Stimulated activated CD8-positive, alpha-beta memory T cell treated with anti-CD3 and anti-CD28 coated beads, Interleukin-7, amount 100 ng/mL, for 48 hours (primary cell): Measurements from ENCODE around the gene DPP6.

ENCODE experiments used
- DNase-seq, 2 donors: peaks; one replicate each; pipeline ENCODE4 v3.0.0-alpha.2; 2020; ENCODE audit warnings: low read depth in 1 of 2; ENCODE audit errors: extremely low read depth in 1 of 2

DPP6 gene

DNA sequence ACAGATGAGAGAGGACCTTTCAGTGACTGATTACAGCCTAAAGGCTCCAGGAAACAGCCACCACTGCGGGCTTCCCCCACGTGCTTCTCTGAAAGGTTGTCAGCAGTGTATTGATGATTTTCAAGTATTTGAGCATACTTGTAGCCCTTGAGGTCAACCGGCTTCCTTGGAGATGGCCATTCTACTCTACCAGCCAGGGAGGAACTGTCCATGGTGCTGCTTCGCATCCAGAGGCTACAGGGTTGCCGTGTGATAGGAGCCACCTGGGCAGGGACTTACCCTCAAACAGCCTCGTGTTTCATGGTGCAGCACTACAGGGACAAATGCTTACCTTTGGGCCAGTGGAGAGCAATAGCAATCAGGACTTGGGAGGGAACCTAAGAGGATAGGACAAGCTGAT, 179.5 kb downstream of the DPP6 start:
- DNase-seq = no peak

DNA sequence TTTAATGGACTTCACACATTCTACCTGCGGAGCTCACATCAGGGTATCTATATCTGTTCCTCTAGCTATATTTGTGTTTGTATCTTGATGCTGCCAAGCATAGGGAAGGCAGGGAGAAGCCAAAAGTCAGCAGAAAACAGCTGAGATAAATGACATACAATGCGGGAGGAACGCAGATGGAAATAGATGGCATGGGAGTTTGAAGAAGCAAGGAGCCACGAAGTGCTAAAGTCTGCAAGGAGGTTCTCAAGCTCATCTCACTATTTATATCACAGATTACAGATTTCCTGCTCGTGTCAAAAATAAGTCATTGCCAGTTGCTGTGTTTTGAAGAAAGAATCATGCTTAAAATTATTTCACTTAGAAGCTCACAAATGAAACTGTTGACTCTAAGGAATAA, 180.5 kb downstream of the DPP6 start:
- DNase-seq = no peak

DNA sequence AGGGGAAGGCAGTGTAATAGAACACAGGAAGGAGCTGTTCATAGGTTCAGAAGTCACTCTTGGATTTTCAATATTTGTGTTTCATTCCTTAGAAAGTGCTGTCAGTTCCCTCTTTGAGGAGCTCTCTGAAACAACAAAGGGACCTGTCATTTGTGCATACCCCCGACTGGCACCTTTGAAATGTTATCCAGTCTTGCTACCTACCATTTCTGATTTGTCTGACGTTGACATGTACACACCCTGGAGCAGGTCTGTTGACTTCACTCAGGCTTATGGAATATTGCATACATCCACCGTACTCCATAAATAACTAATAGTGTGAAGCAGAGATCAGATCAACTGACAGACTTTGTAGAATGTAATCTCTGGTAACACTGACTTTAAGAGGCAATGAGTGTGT, 189.8 kb downstream of the DPP6 start:
- DNase-seq = no peak

GRCh38 chr7:154242709-154243108, 190.5 kb downstream of the DPP6 start:
- no peak for DNase-seq

DNA sequence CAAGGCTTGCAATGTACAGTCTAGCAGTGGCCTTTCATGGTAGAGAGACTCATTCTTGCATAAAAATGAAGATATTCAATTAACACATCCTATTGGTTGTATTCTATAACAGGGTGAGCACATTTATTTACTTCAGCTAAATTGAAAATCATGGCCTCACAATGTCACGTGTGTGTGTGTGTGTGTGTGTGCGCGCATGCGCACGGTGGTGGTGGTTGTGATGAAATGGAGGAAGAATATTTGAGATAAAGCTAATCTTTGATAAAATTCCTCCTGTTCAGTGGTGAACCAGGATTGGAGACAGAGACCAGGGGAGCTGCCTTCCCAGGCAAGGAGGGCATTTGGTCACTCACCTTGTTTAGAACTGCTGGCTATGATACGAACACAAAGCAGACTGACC, 199.8 kb downstream of the DPP6 start:
- no peak for DNase-seq

- no peak for DNase-seq
Measured at GRCh38 chr7:154253810-154254209, 201.6 kb downstream of the DPP6 start.

DNA sequence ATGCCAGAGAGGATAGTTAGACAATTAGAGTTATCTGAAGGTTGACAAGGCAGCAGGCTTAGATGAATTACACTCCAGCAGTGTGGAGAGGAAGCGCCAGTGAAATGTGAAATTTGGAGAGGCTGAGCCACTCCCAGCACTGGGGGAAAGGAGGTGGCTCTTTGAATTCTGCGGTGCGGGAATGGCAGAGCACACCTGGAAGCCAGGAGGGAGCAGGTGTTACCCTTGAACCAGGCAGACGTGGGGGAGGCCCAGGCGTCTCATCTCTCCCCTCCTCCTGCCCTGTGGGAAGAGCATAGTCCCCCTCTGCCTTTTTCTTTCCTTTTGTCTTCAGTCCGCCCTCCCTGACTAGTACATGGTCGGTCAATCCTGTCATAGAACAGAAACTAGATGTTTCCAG, 203.1 kb downstream of the DPP6 start:
- DNase-seq = no peak

GRCh38 chr7:154256150-154256549, 204.0 kb downstream of the DPP6 start:
- DNase-seq = no peak

DNA sequence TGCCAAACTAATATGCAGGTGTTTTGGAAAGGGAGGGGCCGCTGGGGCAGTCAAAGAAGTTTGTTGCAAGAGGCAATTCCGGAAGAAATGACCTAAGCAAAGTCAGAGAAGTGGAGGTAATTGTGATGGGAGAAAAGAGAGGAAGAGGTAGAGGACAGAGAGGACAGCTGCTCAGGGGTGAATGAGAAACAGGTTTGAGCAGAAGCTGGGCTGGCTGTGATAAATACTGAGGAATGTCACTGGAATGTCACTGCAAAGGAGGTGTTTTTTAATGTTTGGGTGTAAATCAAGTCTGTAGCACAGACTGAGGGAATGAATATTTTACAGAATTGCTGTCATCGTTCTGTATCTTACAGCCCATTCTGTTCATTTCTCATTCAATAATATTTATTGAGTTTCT, 207.2 kb downstream of the DPP6 start:
- no peak for DNase-seq

DNA sequence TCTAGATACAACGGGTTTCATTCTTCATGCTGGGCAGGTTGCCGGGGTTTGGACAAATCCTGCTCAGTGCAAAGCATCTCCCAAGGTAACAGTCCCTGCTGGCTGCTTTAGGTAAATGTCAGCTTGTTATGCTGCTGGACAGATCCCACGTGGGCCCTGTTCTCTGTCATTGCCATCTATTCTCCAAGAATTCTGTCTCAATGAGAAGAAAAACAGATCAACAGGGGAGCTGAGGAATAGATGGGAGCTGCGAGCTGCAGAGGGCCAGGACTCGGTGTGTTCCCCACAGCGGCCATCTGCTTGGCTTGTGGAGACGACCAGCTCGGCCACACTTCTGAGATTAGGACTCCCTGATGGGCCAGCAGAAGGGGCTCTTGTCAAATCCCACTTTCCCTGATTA, 235.2 kb downstream of the DPP6 start:
- DNase-seq = no peak

DNA sequence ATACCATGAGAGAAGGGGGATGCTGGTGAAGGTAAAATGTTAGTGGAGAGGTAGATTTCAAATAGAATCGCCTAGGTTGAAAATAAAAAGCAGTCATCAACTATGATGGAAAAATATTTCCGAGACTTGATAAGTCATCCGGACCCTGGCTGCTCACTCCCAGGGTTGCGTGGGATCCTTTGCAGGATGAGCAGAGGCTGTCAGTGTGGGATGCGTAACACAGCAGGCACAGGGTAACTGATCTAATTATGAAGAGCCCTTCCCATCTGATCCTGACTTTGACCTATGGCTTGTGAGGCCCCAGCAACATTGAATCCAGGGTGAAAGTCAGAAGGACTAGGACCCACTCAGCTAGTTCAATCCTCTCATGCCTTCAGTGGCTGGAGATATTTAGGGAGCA, 236.9 kb downstream of the DPP6 start:
- DNase-seq = no peak

- DNase-seq = no peak
Measured at GRCh38 chr7:154296443-154296842, 244.2 kb downstream of the DPP6 start.

DNA sequence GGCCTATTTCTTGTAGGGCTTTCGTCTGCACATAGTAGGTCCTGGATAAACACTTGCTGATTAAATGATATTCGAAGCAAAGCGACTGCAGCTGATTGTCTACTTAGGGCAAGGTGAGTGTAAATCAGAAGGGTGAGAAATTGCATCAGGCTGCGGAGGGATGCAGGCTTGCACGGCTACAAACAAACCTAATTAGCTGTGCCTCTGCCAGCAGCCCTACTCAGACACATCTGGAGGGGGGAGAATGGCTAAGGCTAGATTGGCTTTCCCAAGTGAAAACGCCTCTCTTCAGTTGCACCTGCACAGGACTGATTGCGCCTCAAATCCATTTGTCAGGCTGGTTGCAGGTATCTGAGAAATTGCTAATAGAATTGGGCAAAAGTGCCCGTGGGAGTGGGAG, 247.5 kb downstream of the DPP6 start:
- DNase-seq = no peak

- no peak for DNase-seq
Measured at GRCh38 chr7:154302380-154302779, 250.2 kb downstream of the DPP6 start.

DNA sequence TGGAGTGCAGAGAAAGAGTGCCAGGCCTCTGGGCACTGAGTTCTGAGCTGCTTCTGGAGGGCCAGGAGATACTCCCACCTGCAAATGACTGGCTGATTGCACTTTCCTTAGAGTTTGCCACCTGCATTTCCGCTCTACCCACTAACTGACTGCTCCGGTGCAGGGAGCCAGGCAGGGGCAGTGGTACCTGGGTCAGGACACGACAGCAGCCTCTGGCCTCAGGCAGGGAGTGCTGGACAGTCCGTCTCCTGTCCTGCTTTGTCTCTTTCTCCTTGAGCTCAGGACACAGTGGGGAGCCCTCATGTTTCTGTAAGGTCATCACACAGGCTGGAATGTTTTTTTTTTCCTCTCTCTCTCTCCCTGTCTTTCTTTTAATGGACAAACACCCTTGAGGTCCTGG, 252.0 kb downstream of the DPP6 start:
- DNase-seq = no peak

DNA sequence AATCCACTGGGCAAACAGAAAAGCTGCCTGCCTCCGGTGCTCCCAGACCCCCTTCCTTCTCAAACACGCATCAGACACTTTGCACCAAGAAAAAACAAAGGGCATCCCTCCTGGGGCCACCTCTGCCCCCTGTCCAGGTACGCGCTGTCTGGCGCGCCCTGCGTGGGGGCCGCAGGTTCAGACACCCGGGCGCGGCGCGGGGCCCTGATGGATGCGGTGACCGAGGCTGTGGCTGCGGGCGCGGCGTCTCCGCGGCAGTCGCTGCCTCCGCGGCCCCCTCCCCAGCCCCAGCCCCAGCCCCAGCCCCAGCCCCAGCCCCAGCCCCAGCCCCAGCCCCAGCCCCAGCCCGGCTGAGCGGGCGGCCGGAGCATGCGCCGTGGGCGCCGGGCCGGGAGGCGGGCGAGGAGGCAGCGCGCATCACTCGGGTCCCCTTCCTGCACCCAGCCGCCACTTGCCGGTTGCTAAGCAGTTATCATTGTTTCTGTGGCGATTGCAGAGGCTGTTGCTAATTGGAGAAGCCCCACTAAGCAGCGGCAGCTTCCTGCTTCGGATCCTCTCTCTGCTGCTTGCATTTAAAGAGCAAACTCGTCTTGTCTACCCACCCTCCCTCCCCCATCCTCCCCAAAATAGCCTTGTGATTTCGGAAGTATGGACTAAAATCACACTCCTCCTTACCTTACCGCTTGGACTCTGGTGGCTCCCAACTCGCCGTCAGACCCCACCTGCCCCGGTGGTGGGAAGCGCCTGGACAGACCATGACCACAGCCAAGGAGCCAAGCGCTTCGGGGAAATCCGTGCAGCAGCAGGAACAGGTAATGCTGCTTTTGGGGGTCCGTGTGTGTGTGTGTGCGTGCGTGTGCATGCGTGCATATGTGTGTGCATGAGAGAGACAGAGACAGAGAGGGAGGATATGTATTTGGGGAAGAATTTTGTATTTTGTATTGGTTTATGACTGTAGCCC, 252.8 kb downstream of the DPP6 start:
- no peak for DNase-seq

DNA sequence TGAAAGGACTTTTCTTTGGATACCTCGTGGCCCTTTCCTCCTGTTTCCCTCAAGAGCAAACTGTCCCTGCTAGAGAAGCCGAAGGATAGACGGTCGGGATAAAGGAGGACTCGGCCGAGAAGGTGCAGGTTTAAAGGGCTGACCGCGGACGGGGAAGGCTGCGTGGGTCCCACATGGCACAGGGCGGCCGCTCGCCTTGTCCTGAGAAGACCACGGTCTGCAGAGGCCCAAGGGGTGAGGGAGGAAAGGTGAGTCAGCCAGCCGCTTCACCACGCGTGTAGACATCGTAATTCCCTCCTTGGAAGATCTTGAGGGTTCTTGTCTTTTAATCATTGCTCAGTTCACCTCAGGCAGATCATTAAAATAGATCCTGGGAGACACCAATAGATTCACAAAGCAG, 253.8 kb downstream of the DPP6 start:
- DNase-seq = no peak

GRCh38 chr7:154308928-154309327, 256.7 kb downstream of the DPP6 start:
- DNase-seq = no peak

GRCh38 chr7:154310114-154310513, 257.9 kb downstream of the DPP6 start:
- no peak for DNase-seq

- no peak for DNase-seq
Measured at GRCh38 chr7:154324196-154324595, 272.0 kb downstream of the DPP6 start.

- no peak for DNase-seq
Measured at GRCh38 chr7:154326421-154326820, 274.2 kb downstream of the DPP6 start.

DNA sequence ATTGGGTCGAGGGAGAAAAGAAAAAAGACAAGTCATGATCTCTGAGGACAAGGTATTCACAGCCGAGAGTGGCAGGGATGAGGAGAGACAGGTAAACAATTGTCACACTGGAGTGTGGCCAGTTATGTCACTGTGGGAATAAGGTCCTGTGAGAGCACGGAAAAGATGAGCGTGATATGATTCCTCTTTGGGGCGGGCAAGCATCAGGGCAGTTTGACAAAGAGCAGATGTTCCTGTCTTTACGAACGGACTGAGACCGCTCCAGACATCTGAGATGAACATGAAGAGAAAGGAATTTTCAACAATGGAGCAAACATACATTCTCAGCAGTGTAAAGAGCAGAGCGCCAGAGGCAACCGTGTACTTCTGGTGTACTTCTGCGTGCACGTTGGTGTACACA, 278.1 kb downstream of the DPP6 start:
- DNase-seq = no peak
